Activated naive CD4-positive, alpha-beta T cell treated with anti-CD3 and anti-CD28 coated beads, Interleukin-2, amount 50 U/mL, for 24 hours (primary cell): ENCODE measurements around the gene RAX2.

Source experiments
- H3K27ac Mint-ChIP-seq: one replicate; pipeline ENCODE4 v1.8.0; 2021; ENCODE audit warnings: mild to moderate bottlenecking, mixed read lengths
- H3K27me3 Mint-ChIP-seq: one replicate; pipeline ENCODE4 v1.8.0; 2021; ENCODE audit warnings: mixed read lengths
- H3K36me3 Mint-ChIP-seq: one replicate; pipeline ENCODE4 v1.8.0; 2021; ENCODE audit warnings: mixed read lengths
- H3K4me1 Mint-ChIP-seq: one replicate; pipeline ENCODE4 v1.8.0; 2021; ENCODE audit warnings: mixed read lengths
- H3K4me3 Mint-ChIP-seq: one replicate; pipeline ENCODE4 v1.8.0; 2021; ENCODE audit warnings: mild to moderate bottlenecking, mixed read lengths
- H3K9me3 Mint-ChIP-seq: one replicate; pipeline ENCODE4 v1.8.0; 2021; ENCODE audit warnings: mixed read lengths

The RAX2 gene

DNA sequence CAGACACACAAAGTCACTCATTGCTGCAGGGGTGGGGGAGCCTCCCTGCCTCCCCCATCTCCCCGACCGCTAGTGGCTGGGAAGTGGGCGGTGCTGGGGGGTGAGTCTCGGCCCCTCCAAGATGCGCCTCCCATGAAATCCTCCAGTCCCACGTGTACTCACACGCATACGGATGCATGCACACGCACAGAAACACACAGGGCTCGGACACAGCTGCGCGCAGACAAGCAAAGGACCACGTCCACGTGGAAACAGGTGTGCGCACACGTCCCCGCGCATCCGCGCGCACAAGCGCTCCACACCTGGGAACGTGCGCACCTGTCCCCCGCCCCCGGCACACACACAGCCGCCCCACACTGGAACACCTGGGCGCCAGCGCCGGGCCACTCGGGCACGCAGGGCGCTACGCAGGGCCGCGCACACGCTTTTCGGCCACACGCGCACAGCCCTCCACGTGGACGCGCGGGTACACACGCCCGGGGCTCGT is 13.5 kb upstream of the RAX2 start:
- H3K27me3 Mint-ChIP-seq, result no peaks in the 10 kb centered on the region
- H3K36me3 Mint-ChIP-seq, result peaks cover 12% of the 10 kb centered on the region
- H3K4me1 Mint-ChIP-seq, result peaks cover 9% of the 10 kb centered on the region
- peak overlapping the region; percentile 83 for H3K4me3 Mint-ChIP-seq
- H3K27ac Mint-ChIP-seq, result peak overlapping the region; percentile 35
- H3K9me3 Mint-ChIP-seq, result no peaks in the 10 kb centered on the region

GRCh38 chr19:3784607-3785450 is 12.8 kb upstream of the RAX2 start:
- Mint-ChIP-seq H3K27ac (no peak overlapping the region), H3K4me1 (peaks cover 7% of the 10 kb centered on the region), H3K36me3 (peaks cover 12% of the 10 kb centered on the region), H3K27me3 (no peaks in the 10 kb centered on the region), H3K4me3 (peak overlapping the region; percentile 83), H3K9me3 (no peaks in the 10 kb centered on the region)

GRCh38 chr19:3783660-3784584 is 11.9 kb upstream of the RAX2 start:
- H3K9me3 Mint-ChIP-seq, result no peaks in the 10 kb centered on the region
- no peak overlapping the region for H3K27ac Mint-ChIP-seq
- H3K36me3 Mint-ChIP-seq, result peaks cover 12% of the 10 kb centered on the region
- peaks cover 7% of the 10 kb centered on the region for H3K4me1 Mint-ChIP-seq
- H3K4me3 Mint-ChIP-seq, result peak overlapping the region; percentile 83
- H3K27me3 Mint-ChIP-seq, result no peaks in the 10 kb centered on the region

GRCh38 chr19:3782903-3783302 is 10.9 kb upstream of the RAX2 start:
- H3K27ac Mint-ChIP-seq, result no peak overlapping the region
- H3K9me3 Mint-ChIP-seq, result no peaks in the 10 kb centered on the region
- H3K27me3 Mint-ChIP-seq, result no peaks in the 10 kb centered on the region
- H3K4me3 Mint-ChIP-seq, result no peak overlapping the region
- peaks cover 7% of the 10 kb centered on the region for H3K4me1 Mint-ChIP-seq
- H3K36me3 Mint-ChIP-seq, result peaks cover 12% of the 10 kb centered on the region

- no peak overlapping the region for H3K4me3 Mint-ChIP-seq
- peaks cover 12% of the 10 kb centered on the region for H3K36me3 Mint-ChIP-seq
- H3K27ac Mint-ChIP-seq, result no peak overlapping the region
Observed at GRCh38 chr19:3782330-3782729, 10.3 kb upstream of the RAX2 start.

DNA sequence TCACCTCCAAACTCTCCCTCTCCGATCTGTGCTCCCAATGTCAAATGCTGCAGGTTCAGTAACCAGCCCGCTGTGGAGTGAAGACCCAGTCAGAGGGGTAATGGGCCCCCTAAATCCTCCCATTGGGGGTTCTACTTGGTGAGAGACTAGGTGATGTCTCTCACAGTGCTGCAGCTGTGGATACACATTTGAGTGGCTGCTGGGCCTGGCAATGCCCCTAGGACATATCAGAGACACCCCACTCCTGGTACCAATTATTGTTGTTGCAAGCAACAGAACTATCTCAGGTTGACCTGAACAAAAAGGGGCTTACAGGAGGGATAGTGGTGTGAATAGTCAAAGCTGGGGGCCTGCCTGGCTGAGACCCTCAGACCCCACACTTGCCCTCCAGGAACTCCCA is 9.6 kb upstream of the RAX2 start:
- H3K9me3 Mint-ChIP-seq, result no peaks in the 10 kb centered on the region
- peaks cover 7% of the 10 kb centered on the region for H3K4me1 Mint-ChIP-seq
- H3K27me3 Mint-ChIP-seq, result no peaks in the 10 kb centered on the region
- no peak overlapping the region for H3K4me3 Mint-ChIP-seq
- no peak overlapping the region for H3K27ac Mint-ChIP-seq
- peaks cover 12% of the 10 kb centered on the region for H3K36me3 Mint-ChIP-seq

More at GRCh38 chr19:3782330-3782729, 10.3 kb upstream of the RAX2 start:
- Mint-ChIP-seq H3K4me1 (peaks cover 7% of the 10 kb centered on the region), H3K9me3 (no peaks in the 10 kb centered on the region), H3K27me3 (no peaks in the 10 kb centered on the region)

DNA sequence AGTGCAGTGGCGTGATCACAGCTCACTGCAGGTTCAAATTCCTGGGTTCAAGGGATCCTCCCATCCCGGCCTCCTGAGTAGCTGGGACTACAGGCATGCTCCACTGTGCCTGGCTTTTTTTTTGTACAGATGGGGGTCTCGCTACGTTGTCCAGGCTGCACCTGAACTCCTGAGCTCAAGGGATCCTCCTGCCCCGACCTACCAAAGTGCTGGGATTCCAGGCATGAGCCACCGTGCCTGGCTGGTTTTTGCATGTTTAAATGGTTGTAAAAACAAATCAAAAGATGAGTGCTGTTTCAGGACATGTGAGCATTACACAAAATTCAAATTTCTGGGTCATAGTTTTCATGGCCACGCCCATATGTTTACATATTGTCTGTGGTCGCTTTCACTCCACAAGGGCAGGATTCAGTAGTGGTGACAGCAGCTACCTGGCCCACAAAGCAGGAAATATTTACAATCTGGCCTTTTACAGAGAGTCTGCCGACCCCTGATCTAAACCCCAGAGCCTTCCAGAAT is 8.8 kb upstream of the RAX2 start:
- peaks cover 12% of the 10 kb centered on the region for H3K36me3 Mint-ChIP-seq
- H3K27ac Mint-ChIP-seq, result no peak overlapping the region
- no peak overlapping the region for H3K4me3 Mint-ChIP-seq
- H3K27me3 Mint-ChIP-seq, result no peaks in the 10 kb centered on the region
- H3K4me1 Mint-ChIP-seq, result peaks cover 7% of the 10 kb centered on the region
- no peaks in the 10 kb centered on the region for H3K9me3 Mint-ChIP-seq

GRCh38 chr19:3778899-3779723 is 7.1 kb upstream of the RAX2 start:
- H3K4me3 Mint-ChIP-seq, result no peak overlapping the region
- no peaks in the 10 kb centered on the region for H3K27me3 Mint-ChIP-seq
- H3K36me3 Mint-ChIP-seq, result peaks cover 12% of the 10 kb centered on the region
- peaks cover 3% of the 10 kb centered on the region for H3K4me1 Mint-ChIP-seq
- H3K27ac Mint-ChIP-seq, result no peak overlapping the region
- no peaks in the 10 kb centered on the region for H3K9me3 Mint-ChIP-seq

DNA sequence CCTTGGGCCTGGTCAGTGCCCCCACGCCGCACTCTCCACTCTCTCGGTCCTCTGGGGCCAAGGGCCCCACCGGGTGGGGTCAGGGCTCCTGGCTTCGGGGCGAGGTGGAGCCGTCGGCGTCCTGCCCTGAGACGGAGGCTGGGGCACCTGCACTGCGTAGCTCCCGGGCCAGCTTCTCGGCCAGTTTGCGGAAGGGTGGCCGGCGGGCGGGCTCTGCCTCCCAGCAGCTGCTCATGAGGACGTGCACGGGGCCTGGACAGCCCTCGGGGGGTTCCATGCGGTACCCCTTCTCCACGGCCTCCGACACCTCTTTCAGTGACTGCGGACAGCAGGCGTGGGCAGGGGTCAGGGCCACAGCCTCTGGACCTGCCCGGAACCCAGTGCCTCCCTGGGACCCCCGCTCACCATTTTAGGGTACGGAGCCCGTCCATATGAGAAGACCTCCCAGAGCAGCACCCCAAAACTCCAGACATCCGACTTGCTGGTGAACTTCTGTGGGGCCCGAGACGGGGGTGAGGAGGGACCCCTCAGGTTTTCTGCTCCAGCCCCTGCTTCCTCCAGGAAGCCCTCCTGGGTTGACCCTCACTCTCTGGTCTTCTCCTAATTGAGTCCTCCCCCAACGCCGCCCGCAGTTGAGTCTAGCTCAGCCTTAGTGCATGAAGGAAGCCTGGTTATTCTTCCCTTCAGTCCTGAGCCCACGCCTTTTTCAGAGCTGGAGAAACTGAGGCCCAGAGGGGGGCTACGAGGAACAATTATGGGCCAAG is 6.3 kb upstream of the RAX2 start:
- H3K27ac Mint-ChIP-seq, result no peak overlapping the region
- peaks cover 10% of the 10 kb centered on the region for H3K36me3 Mint-ChIP-seq
- H3K4me1 Mint-ChIP-seq, result no peaks in the 10 kb centered on the region
- no peak overlapping the region for H3K4me3 Mint-ChIP-seq
- no peaks in the 10 kb centered on the region for H3K27me3 Mint-ChIP-seq
- H3K9me3 Mint-ChIP-seq, result no peaks in the 10 kb centered on the region

GRCh38 chr19:3776479-3777040 is 4.5 kb upstream of the RAX2 start:
- Mint-ChIP-seq H3K36me3 (peaks cover 2% of the 10 kb centered on the region), H3K4me1 (no peaks in the 10 kb centered on the region), H3K27me3 (no peaks in the 10 kb centered on the region), H3K27ac (no peak overlapping the region), H3K9me3 (no peaks in the 10 kb centered on the region), H3K4me3 (no peak overlapping the region)

GRCh38 chr19:3775831-3776230 is 3.8 kb upstream of the RAX2 start:
- Mint-ChIP-seq H3K9me3 (no peaks in the 10 kb centered on the region), H3K36me3 (no peaks in the 10 kb centered on the region), H3K27me3 (no peaks in the 10 kb centered on the region), H3K27ac (no peak overlapping the region), H3K4me3 (no peak overlapping the region), H3K4me1 (peaks cover 4% of the 10 kb centered on the region)

DNA sequence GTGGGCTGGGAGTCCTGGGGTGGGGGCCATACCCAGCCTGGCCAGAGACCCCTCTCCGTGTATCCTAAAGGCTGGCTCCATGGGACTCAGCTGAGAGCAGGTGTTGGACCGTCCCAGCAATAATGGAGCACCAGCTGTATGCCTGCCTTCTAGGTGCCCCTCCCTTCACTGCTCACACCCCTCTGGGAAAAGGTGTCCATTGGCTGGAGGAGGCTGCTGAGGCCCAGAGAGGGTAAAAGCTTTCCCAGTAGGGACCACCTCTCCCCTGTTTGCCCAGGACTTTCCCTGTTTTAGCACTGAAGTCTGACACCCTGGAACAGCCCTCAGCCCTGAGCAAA is 3.3 kb upstream of the RAX2 start:
- Mint-ChIP-seq H3K4me1 (peaks cover 4% of the 10 kb centered on the region), H3K36me3 (no peaks in the 10 kb centered on the region), H3K9me3 (no peaks in the 10 kb centered on the region), H3K27ac (no peak overlapping the region), H3K4me3 (no peak overlapping the region), H3K27me3 (no peaks in the 10 kb centered on the region)

GRCh38 chr19:3774621-3775373 is 2.8 kb upstream of the RAX2 start:
- Mint-ChIP-seq H3K4me1 (peaks cover 4% of the 10 kb centered on the region), H3K27ac (no peak overlapping the region), H3K27me3 (no peaks in the 10 kb centered on the region), H3K9me3 (no peaks in the 10 kb centered on the region), H3K4me3 (no peak overlapping the region), H3K36me3 (peaks cover 2% of the 10 kb centered on the region)
